ENCODE measurements around the gene UMAD1. TPM values are rescaled to one million over a fixed set of nuclear protein-coding genes. Genes with fewer than 3 reads are reported as not detected.

UMAD1 gene
- total RNA-seq, 1 donor from 2014 or later: 6.9 TPM

DNA sequence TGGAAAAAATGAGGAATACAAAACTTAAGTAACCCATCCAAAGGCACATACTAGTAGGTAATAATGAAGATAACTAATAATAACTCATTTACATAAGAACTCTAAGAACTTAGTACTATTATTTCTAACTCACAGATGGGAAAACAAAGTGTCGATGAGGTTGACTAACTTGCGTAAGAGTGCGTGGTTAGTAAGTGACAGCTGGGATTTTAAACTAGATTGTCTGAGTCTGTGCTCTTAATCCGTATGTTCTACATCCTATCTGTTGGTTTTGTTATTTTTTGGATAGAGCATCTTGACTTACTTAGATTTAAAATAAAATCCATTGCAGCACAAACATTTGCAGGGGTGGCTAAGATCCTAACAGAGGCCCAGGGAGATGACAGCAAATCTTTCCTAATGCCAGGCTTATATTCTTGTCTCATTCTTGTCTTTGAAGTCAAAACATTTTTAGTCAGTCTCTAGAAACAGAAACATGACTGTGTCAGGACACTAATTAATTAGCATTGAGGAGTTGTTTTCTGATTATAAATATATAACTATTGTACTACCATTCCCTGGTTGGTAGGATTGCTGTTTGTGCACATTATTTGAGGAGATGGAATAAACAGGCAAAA lies 66.1 kb downstream of the UMAD1 start:
- Histone ChIP-seq H3K27ac (no peak overlapping the region), H3K27me3 (no peaks in the 10 kb centered on the region), H3K4me1 (peaks cover 12% of the 10 kb centered on the region), H3K9me3 (no peaks in the 10 kb centered on the region), H3K4me3 (no peak overlapping the region), H3K36me3 (no peaks in the 10 kb centered on the region)
- no peak for DNase-seq (ENCODE audit: extremely low spot score in 2 of 2)
- intact Hi-C loops (cut with DNase I): no loop called here
- TF ChIP-seq POLR2A (IDR thresholded peaks at IDR 0.05) (no peak), POLR2AphosphoS5 (IDR thresholded peaks at IDR 0.05; ENCODE audit: insufficient read depth in 1 of 2, low read depth in 1 of 2) (no peak)
- TF ChIP-seq, protein P1, sequence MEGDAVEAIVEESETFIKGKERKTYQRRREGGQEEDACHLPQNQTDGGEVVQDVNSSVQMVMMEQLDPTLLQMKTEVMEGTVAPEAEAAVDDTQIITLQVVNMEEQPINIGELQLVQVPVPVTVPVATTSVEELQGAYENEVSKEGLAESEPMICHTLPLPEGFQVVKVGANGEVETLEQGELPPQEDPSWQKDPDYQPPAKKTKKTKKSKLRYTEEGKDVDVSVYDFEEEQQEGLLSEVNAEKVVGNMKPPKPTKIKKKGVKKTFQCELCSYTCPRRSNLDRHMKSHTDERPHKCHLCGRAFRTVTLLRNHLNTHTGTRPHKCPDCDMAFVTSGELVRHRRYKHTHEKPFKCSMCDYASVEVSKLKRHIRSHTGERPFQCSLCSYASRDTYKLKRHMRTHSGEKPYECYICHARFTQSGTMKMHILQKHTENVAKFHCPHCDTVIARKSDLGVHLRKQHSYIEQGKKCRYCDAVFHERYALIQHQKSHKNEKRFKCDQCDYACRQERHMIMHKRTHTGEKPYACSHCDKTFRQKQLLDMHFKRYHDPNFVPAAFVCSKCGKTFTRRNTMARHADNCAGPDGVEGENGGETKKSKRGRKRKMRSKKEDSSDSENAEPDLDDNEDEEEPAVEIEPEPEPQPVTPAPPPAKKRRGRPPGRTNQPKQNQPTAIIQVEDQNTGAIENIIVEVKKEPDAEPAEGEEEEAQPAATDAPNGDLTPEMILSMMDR (IDR thresholded peaks at IDR 0.05): no peak

DNA sequence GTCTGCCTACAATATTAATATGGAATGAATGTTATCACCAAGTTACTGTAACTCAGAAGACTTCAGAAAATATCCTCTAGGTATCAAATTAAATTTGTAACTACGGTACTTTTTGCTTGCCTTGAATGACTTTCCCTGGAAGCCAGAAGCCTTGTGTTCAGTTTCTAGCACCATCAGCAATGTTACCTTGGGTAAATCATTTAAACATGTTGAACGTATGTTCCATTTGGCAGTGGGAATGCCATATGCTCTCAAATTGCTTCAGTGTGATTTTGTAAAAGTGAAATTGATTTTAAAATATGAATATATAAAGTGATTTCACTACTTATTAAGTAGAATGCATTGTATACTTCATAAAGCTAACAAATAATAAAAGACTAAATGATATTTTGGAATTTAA lies 66.7 kb downstream of the UMAD1 start:
- intact Hi-C loops (cut with DNase I): no loop called here
- Histone ChIP-seq H3K27me3 (no peaks in the 10 kb centered on the region), H3K4me1 (peaks cover 12% of the 10 kb centered on the region), H3K4me3 (no peak overlapping the region), H3K9me3 (no peaks in the 10 kb centered on the region), H3K27ac (no peak overlapping the region), H3K36me3 (no peaks in the 10 kb centered on the region)
- TF ChIP-seq, protein P1 (IDR thresholded peaks at IDR 0.05): no peak
- TF ChIP-seq POLR2A (IDR thresholded peaks at IDR 0.05): no peak
- TF ChIP-seq POLR2AphosphoS5 (IDR thresholded peaks at IDR 0.05; ENCODE audit: insufficient read depth in 1 of 2, low read depth in 1 of 2): no peak
- DNase-seq (ENCODE audit: extremely low spot score in 2 of 2): no peak

DNA sequence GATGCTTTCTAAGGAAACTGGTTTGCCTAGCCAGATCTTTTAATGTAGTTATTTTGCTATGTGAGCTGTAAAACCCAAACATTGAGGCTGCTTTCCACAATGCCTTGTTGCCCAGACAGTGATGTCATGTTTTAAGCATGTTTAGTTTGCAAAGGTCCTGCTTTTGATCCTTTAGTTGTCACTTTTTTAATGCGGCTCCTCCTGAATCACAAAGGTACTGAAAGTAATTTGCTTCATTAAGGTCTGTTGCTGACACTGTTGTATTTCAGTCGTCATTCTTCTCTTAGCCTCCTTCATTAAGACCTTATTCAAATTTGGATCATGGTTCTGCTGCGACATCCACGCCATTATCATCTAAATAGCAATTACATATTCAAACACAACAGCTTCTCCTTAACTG lies 67.3 kb downstream of the UMAD1 start:
- intact Hi-C loops (cut with DNase I): no loop called here
- TF ChIP-seq POLR2A (IDR thresholded peaks at IDR 0.05) (no peak), POLR2AphosphoS5 (IDR thresholded peaks at IDR 0.05; ENCODE audit: insufficient read depth in 1 of 2, low read depth in 1 of 2) (no peak)
- TF ChIP-seq, protein P1 (IDR thresholded peaks at IDR 0.05): no peak
- Histone ChIP-seq H3K36me3 (no peaks in the 10 kb centered on the region), H3K4me1 (peaks cover 12% of the 10 kb centered on the region), H3K9me3 (no peaks in the 10 kb centered on the region), H3K4me3 (no peak overlapping the region), H3K27me3 (no peaks in the 10 kb centered on the region), H3K27ac (no peak overlapping the region)
- DNase-seq (ENCODE audit: extremely low spot score in 2 of 2): no peak

DNA sequence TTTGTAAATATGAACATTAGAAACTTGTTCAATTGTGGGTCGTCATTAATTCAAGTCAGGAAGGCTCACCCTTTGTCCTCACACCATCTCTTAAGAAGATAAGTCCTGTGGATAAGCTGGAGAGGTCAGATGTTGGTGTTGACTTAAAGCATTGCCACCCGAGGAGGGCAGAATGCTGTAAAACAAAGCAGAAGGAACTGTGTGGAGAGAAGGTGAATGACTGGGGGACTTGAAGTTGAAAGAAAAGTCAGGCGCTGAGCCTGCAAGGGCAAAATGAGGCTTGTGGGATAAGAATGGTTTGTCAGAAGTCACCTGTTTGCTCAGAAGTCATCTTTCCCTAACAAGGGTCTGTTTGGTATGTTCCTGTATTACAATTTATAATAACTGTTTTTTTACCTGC lies 68.7 kb downstream of the UMAD1 start:
- H3K27ac ChIP-seq: no peak overlapping the region
- DNase-seq (ENCODE audit: extremely low spot score in 2 of 2): no peak
- H3K9me3 ChIP-seq: no peaks in the 10 kb centered on the region
- intact Hi-C loops (cut with DNase I): no loop called here
- H3K27me3 ChIP-seq: no peaks in the 10 kb centered on the region
- H3K4me3 ChIP-seq: no peak overlapping the region
- H3K36me3 ChIP-seq: no peaks in the 10 kb centered on the region
- TF ChIP-seq, protein P1 (IDR thresholded peaks at IDR 0.05): no peak
- no peak for TF ChIP-seq POLR2AphosphoS5 (IDR thresholded peaks at IDR 0.05; ENCODE audit: insufficient read depth in 1 of 2, low read depth in 1 of 2)
- TF ChIP-seq POLR2A (IDR thresholded peaks at IDR 0.05): no peak
- H3K4me1 ChIP-seq: peaks cover 12% of the 10 kb centered on the region

DNA sequence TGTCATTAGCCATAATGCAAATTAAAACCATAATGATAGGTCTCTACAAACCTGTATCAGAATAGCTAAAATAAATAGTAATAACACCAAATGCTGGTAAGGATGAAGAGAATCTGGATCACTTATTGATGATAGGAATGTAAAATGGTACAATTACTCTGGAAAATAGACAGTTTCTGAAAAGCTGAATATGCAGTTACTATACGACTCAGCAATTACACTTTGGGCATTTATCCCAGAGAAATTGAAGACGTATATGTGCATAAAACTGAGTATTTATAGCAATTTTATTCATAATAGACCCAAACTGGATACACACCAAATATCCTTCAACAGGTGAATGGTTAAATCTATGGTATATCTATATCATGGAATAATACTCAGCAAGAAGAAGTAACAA lies 69.9 kb downstream of the UMAD1 start:
- Histone ChIP-seq H3K4me1 (peaks cover 12% of the 10 kb centered on the region), H3K4me3 (no peak overlapping the region), H3K9me3 (no peaks in the 10 kb centered on the region), H3K27me3 (no peaks in the 10 kb centered on the region), H3K27ac (no peak overlapping the region), H3K36me3 (no peaks in the 10 kb centered on the region)
- TF ChIP-seq, protein P1 (IDR thresholded peaks at IDR 0.05): no peak
- TF ChIP-seq POLR2AphosphoS5 (IDR thresholded peaks at IDR 0.05; ENCODE audit: insufficient read depth in 1 of 2, low read depth in 1 of 2) (no peak), POLR2A (IDR thresholded peaks at IDR 0.05) (no peak)
- intact Hi-C loops (cut with DNase I): no loop called here
- DNase-seq (ENCODE audit: extremely low spot score in 2 of 2): no peak

Data from vagina (tissue), 2 donors.